B cell (primary cell): ENCODE results near the gene CHAMP1. TPM values are rescaled to one million over a fixed set of nuclear protein-coding genes. Genes with fewer than 3 reads are reported as not detected.

Experiments
- ATAC-seq: fragments of 200-7000 bp; cut with Tn5 transposase; one replicate; pipeline ENCODE4 v1.10.0; 2021; ENCODE audit warnings: low read depth, mild to moderate bottlenecking, moderate number of reproducible peaks, moderate library complexity
- CTCF ChIA-PET: fragments of 350-600 bp; sonication (Branson Sonifier 250); formaldehyde crosslinking; loops from one replicate; lab custom pipeline; 2021; ENCODE audit warnings: antibody characterized with exemption, inconsistent platforms; lab: Charles Lee
- POLR2A ChIA-PET: fragments of 350-600 bp; sonication (Branson Sonifier 250); formaldehyde crosslinking; loops from one replicate; lab custom pipeline; 2021; ENCODE audit warnings: antibody characterized with exemption; lab: Charles Lee
- DNase-seq: peaks from one replicate; pipeline ENCODE4 v3.0.0; 2013
- H2AFZ ChIP-seq: 2 replicates; pipeline ENCODE4 v1.6.1; 2012; ENCODE audit warnings: mild to moderate bottlenecking, low read depth, low read length; ENCODE audit not compliant: insufficient read depth, poor library complexity, severe bottlenecking
- H3K27ac ChIP-seq, 2 donors: 1 replicate in 1 of 2; 2 replicates in 1 of 2; pipeline ENCODE4 v1.5.1; 2012 to 2013; ENCODE audit warnings: low read length in 2 of 2, mild to moderate bottlenecking in 2 of 2, moderate library complexity in 1 of 2
- H3K27me3 ChIP-seq, 4 experiments: fragments of 200-600 bp in 1 of 4; sonication (generic) in 1 of 4; replicated peaks in 1 of 4; 1 replicate in 2 of 4; 2 replicates in 2 of 4; pipeline versions ENCODE4 v1.6.1 to v1.7.0; 2013 to 2016; ENCODE audit warnings: low read length in 3 of 4, mild to moderate bottlenecking in 2 of 4, mixed read lengths in 1 of 4, moderate library complexity in 1 of 4; ENCODE audit not compliant: insufficient read depth in 4 of 4, control insufficient read depth in 3 of 4; ENCODE audit errors: control extremely low read depth in 1 of 4
- H3K36me3 ChIP-seq, 2 experiments: replicated peaks in 1 of 2; 1 replicate in 1 of 2; 2 replicates in 1 of 2; pipeline versions ENCODE4 v1.6.1 to v1.7.1; 2013; ENCODE audit warnings: low read length in 1 of 2; ENCODE audit not compliant: insufficient read depth in 2 of 2, control insufficient read depth in 1 of 2; ENCODE audit errors: control extremely low read depth in 1 of 2, extremely low read depth in 1 of 2
- H3K4me1 ChIP-seq, 2 donors: fragments of 200-600 bp in 1 of 2; sonication (generic) in 1 of 2; 1 replicate in 1 of 2; 2 replicates in 1 of 2; pipeline versions ENCODE4 v1.5.1 to v1.6.1; 2013 to 2017; ENCODE audit warnings: low read length in 2 of 2; ENCODE audit not compliant: control insufficient read depth in 2 of 2, insufficient read depth in 2 of 2
- H3K4me2 ChIP-seq: replicated peaks from 2 replicates; pipeline ENCODE3; 2012; ENCODE audit warnings: mild to moderate bottlenecking, low read depth, low read length; ENCODE audit not compliant: poor library complexity, severe bottlenecking
- H3K4me3 ChIP-seq, 5 experiments: fragments of 200-600 bp in 1 of 5; sonication (generic) in 1 of 5; 1 replicate in 3 of 5; 2 replicates in 2 of 5; pipeline versions ENCODE4 v1.5.1 to v1.7.0; 2011 to 2016; ENCODE audit warnings: low read length in 4 of 5, mild to moderate bottlenecking in 4 of 5, low read depth in 2 of 5, control low read depth in 1 of 5, moderate library complexity in 1 of 5; ENCODE audit not compliant: insufficient read depth in 1 of 5; ENCODE audit errors: control extremely low read depth in 1 of 5, extremely low read depth in 1 of 5
- H3K79me2 ChIP-seq: fragments of 200-600 bp; sonication (generic); one replicate; pipeline ENCODE4 v1.6.0; 2016; ENCODE audit warnings: low read length; ENCODE audit not compliant: control insufficient read depth, insufficient read depth
- H3K9ac ChIP-seq: fragments of 200-600 bp; sonication (generic); 2 replicates; pipeline ENCODE4 v1.6.1; 2017; ENCODE audit warnings: mild to moderate bottlenecking, low read length, moderate library complexity
- H3K9me3 ChIP-seq, 3 donors: one replicate each; pipeline versions ENCODE4 v1.6.1 to v1.7.1; 2013; ENCODE audit warnings: low read length in 2 of 3; ENCODE audit not compliant: control insufficient read depth in 2 of 3, insufficient read depth in 1 of 3; ENCODE audit errors: control extremely low read depth in 1 of 3
- H4K20me1 ChIP-seq: 2 replicates; pipeline ENCODE4 v1.6.0; 2012; ENCODE audit warnings: mild to moderate bottlenecking, low read length; ENCODE audit not compliant: insufficient read depth, control insufficient read depth, poor library complexity, severe bottlenecking
- H3K27ac Mint-ChIP-seq: one replicate; pipeline ENCODE4 v1.8.0; 2021; ENCODE audit warnings: mixed read lengths
- H3K27me3 Mint-ChIP-seq: one replicate; pipeline ENCODE4 v1.8.0; 2021; ENCODE audit warnings: mixed read lengths
- H3K4me1 Mint-ChIP-seq: one replicate; pipeline ENCODE4 v1.8.0; 2021; ENCODE audit warnings: mixed read lengths
- H3K4me3 Mint-ChIP-seq: one replicate; pipeline ENCODE4 v1.8.0; 2021; ENCODE audit warnings: mixed read lengths
- H3K9me3 Mint-ChIP-seq: one replicate; pipeline ENCODE4 v1.8.0; 2022; ENCODE audit warnings: mixed read lengths; ENCODE audit not compliant: insufficient read depth
- CTCF ChIP-seq: fragments of 200-600 bp; IDR thresholded peaks from one replicate; pipeline ENCODE4 v1.8.0; 2022; ENCODE audit warnings: antibody characterized with exemption, mild to moderate bottlenecking
- EZH2 ChIP-seq: IDR thresholded peaks from 2 replicates; pipeline ENCODE4 v1.6.1; 2012; ENCODE audit warnings: borderline replicate concordance, low read depth, mild to moderate bottlenecking, moderate library complexity, low read length; ENCODE audit not compliant: insufficient read depth, poor library complexity, severe bottlenecking
- WGBS: methylation state at CpG from one replicate; pipeline ENCODE4 v1.1.5; 2013; ENCODE audit warnings: missing lambda C conversion rate; ENCODE audit not compliant: insufficient coverage; 5-methylcytosine and 5-hydroxymethylcytosine counted together
- intact Hi-C: fragments of 100-400 bp; cut with micrococcal nuclease; formaldehyde crosslinking; loops from one replicate; pipeline ENCODE4 v1.10.0; 2022
- polyA plus RNA-seq: library from polyadenylated mRNA; depleted of rRNA; stranded (reverse); fragments of >200 nt; gene quantifications from 2 replicates; pipeline ENCODE4 v1.2.3, GENCODE V29; 2012
- total RNA-seq, 2 donors: library from RNA; stranded (reverse); fragments of 120-200 nt in 1 of 2; gene quantifications; 1 replicate in 1 of 2; 2 replicates in 1 of 2; pipeline versions ENCODE4 v1.2.3 to v1.2.4, GENCODE V29; 2013 to 2022

CHAMP1 gene
- total and polyA plus RNA-seq, 2 donors (not counting 1 experiment from before 2014, with no cell fraction given), result 14.5 to 34.7 TPM

- H3K4me3 ChIP-seq, result peak overlapping the region; percentile 65 to 86 (median 75)
- peaks cover 23 to 30% of the 10 kb centered on the region in 2 donors for H3K4me1 ChIP-seq
- peak; percentile 58 for ATAC-seq
These were observed 32.1 kb upstream of the CHAMP1 start for GRCh38 chr13:114282041-114282670.

More at GRCh38 chr13:114282041-114282670, 32.1 kb upstream of the CHAMP1 start:
- Mint-ChIP-seq H3K4me1 (peaks cover 34% of the 10 kb centered on the region), H3K27ac (peak overlapping the region; percentile 95), H3K9me3 (no peaks in the 10 kb centered on the region), H3K4me3 (peak overlapping the region; percentile 89), H3K27me3 (no peaks in the 10 kb centered on the region)
- 1% methylated on average over 27 of the region's 50 CpGs for WGBS
- no peaks in the 10 kb centered on the region for H3K9me3 ChIP-seq
- H2AFZ ChIP-seq, result peak overlapping the region; percentile 99
- DNase-seq, result peak; percentile 87
- intact Hi-C loops, result loop anchor here (1.0 kb wide), 1 partner anchor 32 kb away; the partner anchor contains the start of gene CHAMP1
- H3K27ac ChIP-seq, result peak overlapping the region; percentile 44 to 82
- no peak for TF ChIP-seq CTCF
- no peak for TF ChIP-seq EZH2
- no peaks in the 10 kb centered on the region for H3K27me3 ChIP-seq
- peak overlapping the region; percentile 82 for H3K4me2 ChIP-seq
- peaks cover 15% of the 10 kb centered on the region for H4K20me1 ChIP-seq
- CTCF ChIA-PET, result interaction anchor here (1.1 kb wide), 1 partner anchor 58 kb away, joined by 3 read pairs; no protein-coding TSS in a partner anchor
- peak overlapping the region; percentile 84 for H3K9ac ChIP-seq
- POLR2A ChIA-PET, result interaction anchor here (0.6 to 2.4 kb wide), 4 partner anchors 32 to 46 kb away, joined by 6 to 10 read pairs (median 7); partner anchors contain the start of gene CHAMP1
- peaks cover 0 to 24% of the 10 kb centered on the region in 2 experiments for H3K36me3 ChIP-seq
- peaks cover 50% of the 10 kb centered on the region for H3K79me2 ChIP-seq
